Karpas-422 (cell line): ENCODE measurements around the gene DRC1. TPM values are rescaled to one million over a fixed set of nuclear protein-coding genes. Genes with fewer than 3 reads are reported as not detected.

ENCODE experiments used
- DNase-seq: peaks from one replicate; pipeline ENCODE4 v3.0.0-alpha.2; 2015
- H2AFZ ChIP-seq: fragments of 200-600 bp; sonication (generic); 2 replicates; pipeline ENCODE4 v1.6.1; 2014; ENCODE audit warnings: antibody characterized with exemption, low read length, mixed read lengths
- H3K27ac ChIP-seq: fragments of 200-600 bp; sonication (generic); 2 replicates; pipeline ENCODE4 v1.5.1; 2014; ENCODE audit warnings: mild to moderate bottlenecking, low read length, moderate library complexity
- H3K27me3 ChIP-seq: fragments of 200-600 bp; sonication (generic); 2 replicates; pipeline ENCODE4 v1.6.1; 2014; ENCODE audit warnings: low read length, mixed read lengths
- H3K36me3 ChIP-seq: fragments of 200-600 bp; sonication (generic); 2 replicates; pipeline ENCODE4 v1.6.1; 2014; ENCODE audit warnings: low read length, mixed read lengths; ENCODE audit not compliant: insufficient read depth
- H3K4me1 ChIP-seq: fragments of 200-600 bp; sonication (generic); 2 replicates; pipeline ENCODE4 v1.6.1; 2014; ENCODE audit warnings: mild to moderate bottlenecking, low read length, mixed read lengths
- H3K4me2 ChIP-seq: fragments of 200-600 bp; sonication (generic); 2 replicates; pipeline ENCODE4 v1.6.1; 2014; ENCODE audit warnings: low read length, low read depth, mild to moderate bottlenecking; ENCODE audit not compliant: poor library complexity, severe bottlenecking
- H3K4me3 ChIP-seq: fragments of 200-600 bp; sonication (generic); 2 replicates; pipeline ENCODE4 v1.5.1; 2014; ENCODE audit warnings: mild to moderate bottlenecking, antibody characterized with exemption, low read length, mixed read lengths
- H3K79me2 ChIP-seq: fragments of 200-600 bp; sonication (generic); 2 replicates; pipeline ENCODE4 v1.6.1; 2014; ENCODE audit warnings: mild to moderate bottlenecking, low read length, mixed read lengths
- H3K9ac ChIP-seq: fragments of 200-600 bp; sonication (generic); 2 replicates; pipeline ENCODE4 v1.6.0; 2014; ENCODE audit warnings: low read length
- H3K9me2 ChIP-seq: fragments of 200-600 bp; sonication (generic), shearing (Covaris generic); replicated peaks from 2 replicates; pipeline ENCODE4 v1.6.0; 2014; ENCODE audit warnings: mild to moderate bottlenecking, low read length, moderate library complexity; ENCODE audit not compliant: insufficient read depth
- H3K9me3 ChIP-seq: fragments of 300-700, 200-600 bp; sonication (generic); 2 replicates; pipeline ENCODE4 v1.6.1; 2014; ENCODE audit warnings: low read length, mixed read lengths
- H4K20me1 ChIP-seq: fragments of 200-600 bp; sonication (generic); 2 replicates; pipeline ENCODE4 v1.6.1; 2014; ENCODE audit warnings: mild to moderate bottlenecking, antibody characterized with exemption, low read length, low read depth; ENCODE audit not compliant: insufficient read depth
- total RNA-seq: library from RNA; depleted of rRNA; stranded (reverse); fragments of >200 nt; shearing (Covaris generic); gene quantifications from 2 replicates; pipeline ENCODE4 v1.2.3, GENCODE V29; 2014; ENCODE audit warnings: low replicate concordance

Gene DRC1
- total RNA-seq, 1 experiment from 2014 or later = not detected

- DNase-seq = no peak
- Histone ChIP-seq H3K36me3 (peaks cover 53% of the 10 kb centered on the region; the same call in 1 of the 2 replicates), H3K4me1 (peaks cover 16% of the 10 kb centered on the region), H3K4me3 (no peak overlapping the region), H3K9me3 (no peaks in the 10 kb centered on the region), H3K27me3 (no peaks in the 10 kb centered on the region), H3K79me2 (peaks cover 30% of the 10 kb centered on the region), H3K9ac (no peak overlapping the region), H4K20me1 (no peaks in the 10 kb centered on the region), H3K9me2 (0 out of 2 replicates have a peak, but pooled peaks cover 3% of the 10 kb centered on the region), H2AFZ (no peak overlapping the region), H3K27ac (peak overlapping the region; percentile 7; the same call in 1 of the 2 replicates), H3K4me2 (no peak overlapping the region)
These were observed 17.5 kb upstream of the DRC1 start for GRCh38 chr2:26384183-26384582.

- no peak overlapping the region for H3K4me2 ChIP-seq
These were observed 17.1 kb upstream of the DRC1 start for GRCh38 chr2:26384597-26384996.

GRCh38 chr2:26387189-26387588, 14.5 kb upstream of the DRC1 start:
- H4K20me1 ChIP-seq = no peaks in the 10 kb centered on the region

More at GRCh38 chr2:26384597-26384996, 17.1 kb upstream of the DRC1 start:
- Histone ChIP-seq H2AFZ (no peak overlapping the region), H3K27me3 (no peaks in the 10 kb centered on the region), H3K79me2 (peaks cover 29% of the 10 kb centered on the region), H3K4me3 (no peak overlapping the region), H3K9ac (no peak overlapping the region), H3K4me1 (peaks cover 16% of the 10 kb centered on the region), H3K36me3 (peaks cover 56% of the 10 kb centered on the region; the same call in 1 of the 2 replicates), H3K27ac (no peak overlapping the region), H3K9me3 (no peaks in the 10 kb centered on the region), H3K9me2 (0 out of 2 replicates have a peak, but pooled peaks cover 3% of the 10 kb centered on the region), H4K20me1 (no peaks in the 10 kb centered on the region)
- DNase-seq = no peak

GRCh38 chr2:26394694-26395093, 7.0 kb upstream of the DRC1 start:
- no peaks in the 10 kb centered on the region for H3K9me3 ChIP-seq

More at GRCh38 chr2:26387189-26387588, 14.5 kb upstream of the DRC1 start:
- H3K9me2 ChIP-seq = no peaks in the 10 kb centered on the region
- no peaks in the 10 kb centered on the region for H3K9me3 ChIP-seq
- H3K79me2 ChIP-seq = peaks cover 17% of the 10 kb centered on the region
- no peak for DNase-seq
- peaks cover 16% of the 10 kb centered on the region for H3K4me1 ChIP-seq
- H2AFZ ChIP-seq = no peak overlapping the region
- no peak overlapping the region for H3K9ac ChIP-seq
- H3K36me3 ChIP-seq = peaks cover 48% of the 10 kb centered on the region; the same call in 1 of the 2 replicates
- H3K4me3 ChIP-seq = no peak overlapping the region
- no peaks in the 10 kb centered on the region for H3K27me3 ChIP-seq
- H3K27ac ChIP-seq = no peak overlapping the region
- no peak overlapping the region for H3K4me2 ChIP-seq

GRCh38 chr2:26395394-26395793, 6.3 kb upstream of the DRC1 start:
- Histone ChIP-seq H3K4me3 (no peak overlapping the region), H3K4me1 (no peaks in the 10 kb centered on the region; the same call in 1 of the 2 replicates), H3K9me2 (no peaks in the 10 kb centered on the region), H3K27ac (no peak overlapping the region), H3K9me3 (no peaks in the 10 kb centered on the region), H2AFZ (no peak overlapping the region), H3K4me2 (no peak overlapping the region), H3K36me3 (peaks cover 7% of the 10 kb centered on the region; the same call in 1 of the 2 replicates), H3K79me2 (peaks cover 6% of the 10 kb centered on the region), H3K27me3 (no peaks in the 10 kb centered on the region), H3K9ac (no peak overlapping the region), H4K20me1 (no peaks in the 10 kb centered on the region)
- DNase-seq = no peak

More at GRCh38 chr2:26394694-26395093, 7.0 kb upstream of the DRC1 start:
- Histone ChIP-seq H3K79me2 (peaks cover 6% of the 10 kb centered on the region), H4K20me1 (no peaks in the 10 kb centered on the region), H3K4me3 (no peak overlapping the region), H3K9ac (no peak overlapping the region), H3K4me1 (no peaks in the 10 kb centered on the region; the same call in 1 of the 2 replicates), H3K4me2 (no peak overlapping the region), H3K36me3 (peaks cover 13% of the 10 kb centered on the region; the same call in 1 of the 2 replicates), H3K27ac (no peak overlapping the region), H3K9me2 (no peaks in the 10 kb centered on the region), H2AFZ (no peak overlapping the region), H3K27me3 (no peaks in the 10 kb centered on the region)
- no peak for DNase-seq

GRCh38 chr2:26396734-26397298, 4.9 kb upstream of the DRC1 start:
- Histone ChIP-seq H3K9ac (no peak overlapping the region), H2AFZ (no peak overlapping the region), H3K9me3 (no peaks in the 10 kb centered on the region), H3K79me2 (no peaks in the 10 kb centered on the region), H3K27me3 (no peaks in the 10 kb centered on the region), H3K4me2 (no peak overlapping the region), H3K36me3 (peaks cover 3% of the 10 kb centered on the region; the same call in 1 of the 2 replicates), H3K4me3 (no peak overlapping the region), H3K4me1 (no peaks in the 10 kb centered on the region; the same call in 1 of the 2 replicates), H3K27ac (no peak overlapping the region), H3K9me2 (no peaks in the 10 kb centered on the region), H4K20me1 (no peaks in the 10 kb centered on the region)
- no peak for DNase-seq

GRCh38 chr2:26399771-26400376, 1.8 kb upstream of the DRC1 start:
- H3K4me2 ChIP-seq = no peak overlapping the region
- H3K4me1 ChIP-seq = no peaks in the 10 kb centered on the region
- DNase-seq = no peak
- H3K27ac ChIP-seq = no peak overlapping the region
- H3K9me3 ChIP-seq = no peaks in the 10 kb centered on the region
- H3K79me2 ChIP-seq = no peaks in the 10 kb centered on the region
- H3K4me3 ChIP-seq = no peak overlapping the region
- no peak overlapping the region for H2AFZ ChIP-seq
- H3K9ac ChIP-seq = no peak overlapping the region
- no peaks in the 10 kb centered on the region for H3K9me2 ChIP-seq
- H4K20me1 ChIP-seq = no peaks in the 10 kb centered on the region
- H3K36me3 ChIP-seq = no peaks in the 10 kb centered on the region
- no peaks in the 10 kb centered on the region for H3K27me3 ChIP-seq

- H2AFZ ChIP-seq = no peak overlapping the region
These were observed 997 bp upstream of the DRC1 start for GRCh38 chr2:26400723-26401122.

More at GRCh38 chr2:26400723-26401122, 997 bp upstream of the DRC1 start:
- no peaks in the 10 kb centered on the region for H3K4me1 ChIP-seq
- H4K20me1 ChIP-seq = no peaks in the 10 kb centered on the region
- no peak overlapping the region for H3K27ac ChIP-seq
- no peak overlapping the region for H3K4me3 ChIP-seq
- no peaks in the 10 kb centered on the region for H3K27me3 ChIP-seq
- H3K9me2 ChIP-seq = no peaks in the 10 kb centered on the region
- H3K79me2 ChIP-seq = no peaks in the 10 kb centered on the region
- DNase-seq = no peak
- H3K36me3 ChIP-seq = no peaks in the 10 kb centered on the region
- H3K4me2 ChIP-seq = no peak overlapping the region
- H3K9ac ChIP-seq = no peak overlapping the region
- no peaks in the 10 kb centered on the region for H3K9me3 ChIP-seq
